Type B pancreatic cell (in vitro differentiated cells): ENCODE results near the gene AQP12B. TPM values are rescaled to one million over a fixed set of nuclear protein-coding genes. Genes with fewer than 3 reads are reported as not detected.
"Not testable (repeated sequence)": the region's sequence is repeated elsewhere in the genome, so short reads cannot be mapped to it uniquely, and the experiment has no call there.

Experiments used
- DNase-seq: peaks from one replicate; pipeline ENCODE4 v3.0.0; 2021; ENCODE audit warnings: mixed read lengths; ENCODE audit not compliant: unreplicated experiment; ENCODE audit errors: extremely low spot score
- H3K27ac Mint-ChIP-seq: 2 replicates; pipeline ENCODE4 v1.8.0; 2021; ENCODE audit warnings: mild to moderate bottlenecking, mixed read lengths
- H3K27me3 Mint-ChIP-seq: 2 replicates; pipeline ENCODE4 v1.8.0; 2021; ENCODE audit warnings: mixed read lengths
- H3K36me3 Mint-ChIP-seq: 2 replicates; pipeline ENCODE4 v1.8.0; 2021; ENCODE audit warnings: mixed read lengths
- H3K4me1 Mint-ChIP-seq: one replicate; pipeline ENCODE4 v1.8.0; 2021; ENCODE audit warnings: mixed read lengths; ENCODE audit not compliant: unreplicated experiment
- H3K4me3 Mint-ChIP-seq: 2 replicates; pipeline ENCODE4 v1.8.0; 2021; ENCODE audit warnings: mild to moderate bottlenecking, mixed read lengths
- H3K9me3 Mint-ChIP-seq: 2 replicates; pipeline ENCODE4 v1.8.0; 2021; ENCODE audit warnings: mixed read lengths
- CTCF ChIP-seq: fragments of 200-600 bp; sonication (generic); conservative IDR thresholded peaks from 2 replicates; pipeline ENCODE4 v1.5.0; 2021; ENCODE audit warnings: antibody characterized with exemption, mild to moderate bottlenecking
- total RNA-seq: library from RNA; stranded (reverse); gene quantifications from 2 replicates; pipeline ENCODE4 v1.2.1, GENCODE V29; 2021; ENCODE audit warnings: low replicate concordance

Gene AQP12B
- total RNA-seq, 1 donor from 2014 or later, result 0.43 TPM

DNA sequence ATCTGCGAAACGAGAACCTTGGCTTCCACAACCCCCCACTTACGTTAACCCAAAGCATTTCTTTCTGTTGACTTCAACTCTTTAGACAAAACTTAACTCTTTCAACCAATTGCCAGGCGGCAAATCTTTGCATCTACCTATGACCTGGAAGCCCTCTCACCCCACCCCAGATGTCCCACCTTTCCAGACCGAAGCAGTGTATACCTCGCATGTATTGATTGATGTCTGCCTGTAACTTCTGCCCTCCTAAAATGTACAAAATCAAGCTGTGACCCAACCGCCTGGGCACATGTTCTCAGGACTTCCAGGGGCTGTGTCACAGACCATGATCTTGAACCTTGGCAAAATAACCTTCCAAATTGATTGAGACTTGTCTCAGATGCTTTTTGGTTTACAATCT, 12.3 kb downstream of the AQP12B start:
- Mint-ChIP-seq H3K4me1 (no peaks in the 10 kb centered on the region), H3K27ac (no peak overlapping the region), H3K36me3 (no peaks in the 10 kb centered on the region), H3K9me3 (no peaks in the 10 kb centered on the region), H3K4me3 (no peak overlapping the region), H3K27me3 (peaks cover 54% of the 10 kb centered on the region)
- no peak for DNase-seq
- no peak for TF ChIP-seq CTCF

DNA sequence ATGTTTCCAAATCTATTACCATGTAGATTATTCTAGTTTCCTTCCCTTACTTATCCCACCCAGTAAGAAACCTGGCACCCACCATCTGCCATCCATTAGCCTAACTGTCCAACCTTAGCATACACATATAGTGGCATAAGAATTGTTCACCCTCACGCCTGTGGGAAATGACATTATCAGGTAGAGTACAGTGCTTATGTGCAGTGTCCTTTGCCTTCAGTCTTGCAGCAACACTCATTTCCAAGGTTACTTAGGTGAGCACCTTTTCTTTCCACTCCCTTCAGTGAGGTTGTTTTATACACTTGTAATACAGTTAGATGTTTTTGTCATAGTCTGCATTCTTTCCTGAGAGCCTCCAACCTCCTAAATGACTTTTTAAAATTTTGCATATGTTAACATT, 18.1 kb downstream of the AQP12B start:
- Mint-ChIP-seq H3K4me1 (no peaks in the 10 kb centered on the region), H3K4me3 (no peak overlapping the region), H3K27ac (no peak overlapping the region), H3K9me3 (peaks cover 6% of the 10 kb centered on the region), H3K27me3 (peaks cover 57% of the 10 kb centered on the region), H3K36me3 (no peaks in the 10 kb centered on the region)
- DNase-seq, result no peak
- no peak for TF ChIP-seq CTCF

DNA sequence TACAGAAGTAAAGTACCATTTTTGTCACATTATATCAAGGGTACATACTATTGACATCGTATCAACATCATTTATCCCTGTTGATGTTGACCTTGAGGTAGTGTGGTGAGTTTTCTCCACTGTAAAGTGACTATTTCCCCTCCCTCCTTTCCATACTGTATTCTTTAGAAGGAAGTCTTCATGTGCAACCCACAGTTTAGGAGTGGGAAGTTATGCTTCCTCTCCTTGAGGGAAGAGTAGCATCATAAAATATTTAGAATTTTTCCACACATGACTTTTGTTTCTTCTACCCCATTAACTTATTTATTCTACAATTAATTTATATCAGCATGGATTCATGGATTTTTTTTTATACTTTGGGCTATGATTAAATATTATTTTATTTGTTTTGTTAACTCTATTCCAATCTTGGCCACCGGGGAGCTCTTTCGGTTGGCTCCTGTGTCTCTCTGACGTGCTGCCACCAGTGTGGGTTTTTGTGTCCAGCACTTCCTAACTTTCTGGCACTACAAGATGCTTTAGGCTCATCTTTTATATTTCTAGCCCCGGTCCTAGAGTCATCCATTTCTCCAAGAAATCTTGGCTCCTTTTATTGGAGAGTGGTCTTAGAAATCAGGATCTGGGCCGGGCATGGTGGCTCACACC, 19.0 kb downstream of the AQP12B start:
- H3K27ac Mint-ChIP-seq, result no peak overlapping the region
- peaks cover 63% of the 10 kb centered on the region for H3K27me3 Mint-ChIP-seq
- H3K4me3 Mint-ChIP-seq, result no peak overlapping the region
- peaks cover 6% of the 10 kb centered on the region for H3K9me3 Mint-ChIP-seq
- DNase-seq, result no peak
- H3K4me1 Mint-ChIP-seq, result no peaks in the 10 kb centered on the region
- no peaks in the 10 kb centered on the region for H3K36me3 Mint-ChIP-seq
- TF ChIP-seq CTCF, result peak; percentile 52

- TF ChIP-seq CTCF, result no peak
- H3K4me3 Mint-ChIP-seq, result no peak overlapping the region
- no peaks in the 10 kb centered on the region for H3K36me3 Mint-ChIP-seq
- H3K27me3 Mint-ChIP-seq, result peaks cover 64% of the 10 kb centered on the region
- no peaks in the 10 kb centered on the region for H3K4me1 Mint-ChIP-seq
- no peak overlapping the region for H3K27ac Mint-ChIP-seq
- no peak for DNase-seq
- peaks cover 6% of the 10 kb centered on the region for H3K9me3 Mint-ChIP-seq
These were observed 20.0 kb downstream of the AQP12B start for GRCh38 chr2:240662681-240663080.

DNA sequence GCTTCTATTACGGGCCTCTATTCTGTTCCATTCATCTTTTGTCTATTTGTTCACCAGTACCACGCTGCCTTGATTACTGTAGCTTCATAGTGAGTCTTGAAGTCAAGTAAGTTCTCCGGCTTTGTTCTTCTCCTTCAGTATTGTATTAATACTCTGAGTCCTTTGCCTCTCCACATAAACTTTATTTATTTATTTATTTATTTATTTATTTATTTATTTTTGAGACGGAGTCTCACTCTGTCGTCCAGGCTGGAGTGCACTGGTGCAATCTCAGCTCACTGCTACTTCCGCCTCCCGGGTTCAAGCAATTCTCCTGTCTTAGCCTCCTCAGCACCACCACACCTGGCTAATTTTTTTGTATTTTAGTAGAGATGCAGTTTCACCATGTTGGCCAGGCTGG, 22.8 kb downstream of the AQP12B start:
- H3K36me3 Mint-ChIP-seq, H3K4me3 Mint-ChIP-seq, H3K9me3 Mint-ChIP-seq, H3K4me1 Mint-ChIP-seq, DNase-seq, H3K27ac Mint-ChIP-seq: not testable (repeated sequence)
- peaks cover 64% of the 10 kb centered on the region for H3K27me3 Mint-ChIP-seq

GRCh38 chr2:240655931-240656886, 26.5 kb downstream of the AQP12B start:
- Mint-ChIP-seq H3K36me3 (no peaks in the 10 kb centered on the region), H3K27ac (no peak overlapping the region), H3K4me1 (no peaks in the 10 kb centered on the region), H3K27me3 (peaks cover 74% of the 10 kb centered on the region), H3K4me3 (no peak overlapping the region), H3K9me3 (no peaks in the 10 kb centered on the region)
- TF ChIP-seq CTCF, result no peak
- no peak for DNase-seq
